ENCODE data around the gene PIK3R3.

DNA sequence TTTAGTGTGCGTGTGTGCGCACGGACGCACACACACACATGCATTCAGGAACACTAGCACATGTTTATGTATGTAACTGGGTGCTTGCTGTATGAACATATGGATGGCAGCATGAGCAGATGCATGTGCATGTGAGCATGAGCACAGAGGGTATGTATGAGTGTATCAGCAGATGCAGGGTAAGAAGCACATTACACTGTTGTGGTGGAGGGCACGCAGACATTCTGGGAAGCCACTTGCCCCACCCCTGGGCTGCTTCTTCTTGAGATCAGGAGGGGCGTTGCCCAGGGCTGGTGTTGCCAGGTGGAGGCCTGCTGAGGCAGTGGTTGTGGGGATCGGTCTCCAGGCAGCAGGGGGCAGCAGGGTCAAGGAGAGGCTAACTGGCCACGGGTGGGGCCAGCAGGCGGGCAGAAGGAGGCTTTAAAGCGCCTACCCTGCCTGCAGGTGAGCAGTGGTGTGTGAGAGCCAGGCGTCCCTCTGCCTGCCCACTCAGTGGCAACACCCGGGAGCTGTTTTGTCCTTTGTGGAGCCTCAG is 47.7 kb upstream of the PIK3R3 start:
- TF ChIP-seq, protein P1, sequence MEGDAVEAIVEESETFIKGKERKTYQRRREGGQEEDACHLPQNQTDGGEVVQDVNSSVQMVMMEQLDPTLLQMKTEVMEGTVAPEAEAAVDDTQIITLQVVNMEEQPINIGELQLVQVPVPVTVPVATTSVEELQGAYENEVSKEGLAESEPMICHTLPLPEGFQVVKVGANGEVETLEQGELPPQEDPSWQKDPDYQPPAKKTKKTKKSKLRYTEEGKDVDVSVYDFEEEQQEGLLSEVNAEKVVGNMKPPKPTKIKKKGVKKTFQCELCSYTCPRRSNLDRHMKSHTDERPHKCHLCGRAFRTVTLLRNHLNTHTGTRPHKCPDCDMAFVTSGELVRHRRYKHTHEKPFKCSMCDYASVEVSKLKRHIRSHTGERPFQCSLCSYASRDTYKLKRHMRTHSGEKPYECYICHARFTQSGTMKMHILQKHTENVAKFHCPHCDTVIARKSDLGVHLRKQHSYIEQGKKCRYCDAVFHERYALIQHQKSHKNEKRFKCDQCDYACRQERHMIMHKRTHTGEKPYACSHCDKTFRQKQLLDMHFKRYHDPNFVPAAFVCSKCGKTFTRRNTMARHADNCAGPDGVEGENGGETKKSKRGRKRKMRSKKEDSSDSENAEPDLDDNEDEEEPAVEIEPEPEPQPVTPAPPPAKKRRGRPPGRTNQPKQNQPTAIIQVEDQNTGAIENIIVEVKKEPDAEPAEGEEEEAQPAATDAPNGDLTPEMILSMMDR (IDR thresholded peaks at IDR 0.05 in 2 of 3, conservative IDR thresholded peaks at IDR 0.05 in 1 of 3; ENCODE audit: insufficient read depth in 2 of 3, low read depth in 1 of 3, low read length in 3 of 3), result peak; percentile 74 to 86 (median 81)
- TF ChIP-seq EP300 (IDR thresholded peaks at IDR 0.05; ENCODE audit: low read length) (no peak), HNRNPL (IDR thresholded peaks at IDR 0.05; ENCODE audit: low read depth, low read length) (no peak), CHD2 (IDR thresholded peaks at IDR 0.05; ENCODE audit: low read depth, low read length) (no peak), TCF7 (IDR thresholded peaks at IDR 0.05; ENCODE audit: borderline replicate concordance) (no peak), SREBF2 (CRISPR knock-in tag; IDR thresholded peaks at IDR 0.05) (no peak), ZFX (CRISPR knock-in tag; IDR thresholded peaks at IDR 0.05) (no peak), ELF1 (tag; IDR thresholded peaks at IDR 0.05) (no peak)

Measured in K562 (cell line).